Skeletal muscle tissue (tissue), 4 donors: ENCODE measurements around the gene PTPRN2. TPM values are rescaled to one million over a fixed set of nuclear protein-coding genes. Genes with fewer than 3 reads are reported as not detected.

Source experiments
- H3K27ac ChIP-seq: one replicate; pipeline ENCODE4 v1.7.0; 2013; ENCODE audit warnings: mild to moderate bottlenecking, low read depth, low read length, inconsistent platforms
- H3K27me3 ChIP-seq, 3 donors: one replicate each; pipeline ENCODE4 v1.7.0; 2013; ENCODE audit warnings: low read length in 3 of 3; ENCODE audit not compliant: control insufficient read depth in 3 of 3, insufficient read depth in 3 of 3
- H3K36me3 ChIP-seq, 3 donors: one replicate each; pipeline ENCODE4 v1.7.0; 2013; ENCODE audit warnings: low read length in 3 of 3; ENCODE audit not compliant: control insufficient read depth in 3 of 3, insufficient read depth in 3 of 3
- H3K4me1 ChIP-seq, 3 donors: one replicate each; pipeline ENCODE4 v1.7.0; 2013; ENCODE audit warnings: low read length in 3 of 3, mild to moderate bottlenecking in 3 of 3; ENCODE audit not compliant: control insufficient read depth in 3 of 3, insufficient read depth in 3 of 3
- H3K4me3 ChIP-seq, 3 donors: one replicate each; pipeline ENCODE4 v1.7.0; 2013; ENCODE audit warnings: low read length in 3 of 3
- H3K9ac ChIP-seq, 3 donors: one replicate each; pipeline ENCODE4 v1.7.0; 2013; ENCODE audit warnings: low read length in 3 of 3, mild to moderate bottlenecking in 3 of 3, moderate library complexity in 2 of 3, low read depth in 1 of 3
- H3K9me3 ChIP-seq, 3 donors: one replicate each; pipeline ENCODE4 v1.7.0; 2013; ENCODE audit warnings: low read length in 3 of 3; ENCODE audit not compliant: control insufficient read depth in 3 of 3
- total RNA-seq: library from RNA; depleted of rRNA; stranded (reverse); fragments of >200 nt; gene quantifications from one replicate; pipeline ENCODE4 v1.2.3, GENCODE V29; 2014
- donor health status: Osteomylitis.

PTPRN2 gene
- total RNA-seq, 1 donor from 2014 or later: 1.6 TPM

DNA sequence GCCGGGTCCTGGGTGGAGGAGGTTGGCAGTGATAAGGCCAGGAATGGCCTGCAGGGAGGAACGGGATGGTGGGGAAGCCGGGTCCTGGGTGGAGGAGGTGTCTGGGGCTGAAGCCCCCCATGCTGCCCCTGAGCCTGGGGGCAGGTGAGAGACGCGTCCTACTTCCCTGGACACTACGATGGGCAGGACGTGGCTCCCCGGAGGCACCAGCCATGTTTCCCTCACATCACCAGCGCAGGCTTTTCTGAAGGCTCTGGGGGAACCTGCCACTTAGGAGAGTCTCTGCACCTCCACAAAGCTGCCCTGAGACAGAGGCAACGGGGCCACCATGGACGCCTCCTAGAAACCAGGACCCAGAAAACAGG, 926.0 kb downstream of the PTPRN2 start:
- H3K27ac ChIP-seq: no peak overlapping the region
- no peaks in the 10 kb centered on the region for H3K36me3 ChIP-seq
- H3K4me3 ChIP-seq: no peak overlapping the region
- H3K4me1 ChIP-seq: no peaks in the 10 kb centered on the region
- no peak overlapping the region for H3K9ac ChIP-seq
- H3K9me3 ChIP-seq: no peaks in the 10 kb centered on the region
- peaks cover 2 to 14% (median 8%) of the 10 kb centered on the region in 3 donors for H3K27me3 ChIP-seq

DNA sequence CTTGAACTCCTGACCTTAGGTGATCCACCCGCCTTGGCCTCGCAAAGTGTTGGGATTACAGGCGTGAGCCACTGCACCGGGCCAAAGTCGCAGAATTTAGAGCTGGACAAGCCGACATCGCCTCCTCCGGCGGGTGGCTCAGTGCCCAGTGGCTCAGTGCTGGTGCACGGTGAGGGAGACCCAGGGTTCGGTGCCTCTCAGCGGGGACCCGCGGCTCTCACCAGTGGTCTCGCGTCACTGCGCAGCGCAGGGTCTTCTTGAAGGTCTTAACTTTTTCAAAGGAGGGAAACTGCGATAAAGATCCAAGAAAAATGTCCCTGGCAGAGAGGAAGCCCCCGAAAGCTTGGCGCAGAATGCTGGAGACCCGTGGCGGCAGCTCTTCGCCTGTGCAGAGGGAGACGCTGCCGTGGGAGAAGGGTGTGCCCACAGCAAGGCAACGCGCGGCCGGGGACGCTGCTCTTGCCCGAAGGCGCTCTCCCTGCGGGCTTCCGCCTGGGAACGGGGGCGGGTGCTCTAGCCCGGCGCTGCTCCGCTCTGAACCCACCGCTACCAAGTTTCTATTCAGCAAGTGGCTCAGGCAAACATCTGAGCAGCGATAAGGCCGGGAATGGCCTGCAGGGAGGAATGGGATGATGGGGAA, 926.5 kb downstream of the PTPRN2 start:
- peaks cover 2 to 14% (median 8%) of the 10 kb centered on the region in 3 donors for H3K27me3 ChIP-seq
- H3K9ac ChIP-seq: no peak overlapping the region
- H3K9me3 ChIP-seq: peaks cover 0 to 3% (median 0%) of the 10 kb centered on the region in 3 donors
- no peaks in the 10 kb centered on the region for H3K36me3 ChIP-seq
- no peak overlapping the region for H3K27ac ChIP-seq
- H3K4me3 ChIP-seq: no peak overlapping the region
- no peaks in the 10 kb centered on the region for H3K4me1 ChIP-seq

DNA sequence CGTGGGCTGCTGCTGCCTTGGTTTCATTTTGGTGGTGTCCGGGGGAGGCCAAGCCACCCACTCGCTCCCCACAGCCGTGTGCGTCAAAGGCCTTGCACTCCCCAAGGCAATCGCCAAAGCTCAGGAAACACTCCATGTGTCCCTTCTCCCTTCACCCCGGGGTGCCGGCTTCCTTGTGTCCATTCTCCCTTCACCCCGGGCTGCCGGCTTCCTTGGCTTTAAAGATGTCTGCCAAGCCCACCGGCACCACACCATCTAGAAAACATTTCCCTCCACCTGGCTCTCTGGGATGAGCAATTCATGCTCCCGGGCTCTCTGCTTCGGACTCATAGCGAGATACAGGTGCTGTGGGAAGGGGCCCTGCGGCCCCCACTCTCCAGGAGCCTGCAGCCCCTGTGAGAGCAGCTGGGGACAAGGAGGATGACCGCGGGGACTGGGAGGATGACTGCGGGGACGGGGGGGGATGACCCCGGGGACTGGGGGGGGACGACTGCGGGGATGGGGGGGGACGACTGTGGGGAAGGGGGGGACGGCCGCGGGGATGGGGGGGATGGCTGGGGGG, 928.7 kb downstream of the PTPRN2 start:
- Histone ChIP-seq H3K4me3 (no peak overlapping the region), H3K9ac (no peak overlapping the region), H3K36me3 (no peaks in the 10 kb centered on the region), H3K9me3 (peaks cover 0 to 3% (median 0%) of the 10 kb centered on the region in 3 donors), H3K27me3 (peaks cover 2 to 14% (median 8%) of the 10 kb centered on the region in 3 donors), H3K27ac (no peak overlapping the region), H3K4me1 (no peaks in the 10 kb centered on the region)

DNA sequence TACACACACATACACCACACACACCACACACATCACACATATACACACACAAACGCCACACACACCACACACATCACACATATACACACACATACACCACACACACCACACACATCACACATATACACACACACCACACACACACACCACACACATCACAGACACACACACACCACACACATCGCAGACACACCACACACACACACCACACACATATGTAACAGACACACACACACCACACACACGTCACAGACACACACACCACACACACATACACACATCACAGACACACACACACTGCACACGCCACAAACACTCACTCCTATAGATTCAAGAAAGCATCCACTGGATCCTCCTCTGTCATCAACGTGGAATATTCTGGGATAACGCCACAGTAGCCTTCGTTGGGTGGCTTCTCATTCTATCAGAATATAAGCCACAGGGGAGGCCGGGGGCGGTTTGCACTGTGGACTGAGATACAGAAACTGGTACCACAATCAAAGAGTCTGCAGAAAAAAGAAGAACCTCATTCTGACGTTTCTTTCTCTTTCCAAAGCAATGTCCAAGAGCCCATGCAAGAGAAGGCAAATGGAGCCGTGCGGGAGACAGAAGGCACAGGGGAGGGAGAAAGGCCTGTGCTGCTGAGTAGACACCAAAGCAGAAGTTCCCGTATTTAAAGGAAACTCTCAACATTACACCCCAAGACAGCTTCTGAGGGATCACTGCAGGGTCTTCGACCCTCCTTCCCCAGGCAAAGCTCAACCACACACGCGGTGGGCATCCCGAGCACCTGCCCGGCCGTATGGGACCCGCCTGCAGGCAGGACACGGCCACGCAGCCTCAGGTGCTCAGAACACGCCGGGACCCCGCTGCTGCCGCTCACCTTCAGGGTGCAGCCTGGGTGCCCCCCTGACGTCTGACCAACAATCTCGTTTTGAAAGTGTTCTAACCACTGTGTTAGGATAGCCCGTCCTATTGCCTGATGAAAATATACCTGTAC, 929.6 kb downstream of the PTPRN2 start:
- H3K9ac ChIP-seq: no peak overlapping the region
- H3K27ac ChIP-seq: no peak overlapping the region
- H3K27me3 ChIP-seq: peaks cover 2 to 11% (median 7%) of the 10 kb centered on the region in 3 donors
- no peak overlapping the region for H3K4me3 ChIP-seq
- H3K9me3 ChIP-seq: peaks cover 0 to 3% (median 0%) of the 10 kb centered on the region in 3 donors
- no peaks in the 10 kb centered on the region for H3K36me3 ChIP-seq
- no peaks in the 10 kb centered on the region for H3K4me1 ChIP-seq

GRCh38 chr7:157656195-157656769, 931.3 kb downstream of the PTPRN2 start:
- Histone ChIP-seq H3K27ac (no peak overlapping the region), H3K4me3 (no peak overlapping the region), H3K9ac (no peak overlapping the region), H3K36me3 (no peaks in the 10 kb centered on the region), H3K4me1 (no peaks in the 10 kb centered on the region), H3K9me3 (peaks cover 0 to 3% (median 0%) of the 10 kb centered on the region in 3 donors), H3K27me3 (peaks cover 2 to 5% (median 3%) of the 10 kb centered on the region in 3 donors)

DNA sequence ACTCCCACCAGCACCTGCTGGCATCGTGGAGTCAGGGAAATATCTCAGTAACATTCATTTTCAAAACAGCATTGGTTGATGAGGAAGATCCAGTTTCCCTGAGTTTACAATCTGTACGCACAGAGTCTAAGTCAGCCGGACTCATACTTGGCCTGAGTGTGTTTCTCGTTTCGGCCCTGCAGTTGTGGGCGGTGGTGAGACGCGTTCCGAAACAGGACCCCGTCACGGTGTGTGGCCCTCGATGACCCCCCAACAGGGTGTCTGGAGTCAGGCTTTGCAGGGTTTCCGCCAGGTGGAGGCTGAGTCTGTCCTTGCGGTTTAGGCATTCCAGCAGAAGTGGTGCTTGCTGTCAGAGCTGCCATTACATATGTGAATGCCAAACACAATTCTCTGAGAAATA, 933.3 kb downstream of the PTPRN2 start:
- no peak overlapping the region for H3K27ac ChIP-seq
- peaks cover 0 to 3% (median 2%) of the 10 kb centered on the region in 3 donors for H3K9me3 ChIP-seq
- no peaks in the 10 kb centered on the region for H3K36me3 ChIP-seq
- no peaks in the 10 kb centered on the region for H3K4me1 ChIP-seq
- no peak overlapping the region for H3K9ac ChIP-seq
- H3K4me3 ChIP-seq: no peak overlapping the region
- peaks cover 0 to 5% (median 3%) of the 10 kb centered on the region in 3 donors for H3K27me3 ChIP-seq

DNA sequence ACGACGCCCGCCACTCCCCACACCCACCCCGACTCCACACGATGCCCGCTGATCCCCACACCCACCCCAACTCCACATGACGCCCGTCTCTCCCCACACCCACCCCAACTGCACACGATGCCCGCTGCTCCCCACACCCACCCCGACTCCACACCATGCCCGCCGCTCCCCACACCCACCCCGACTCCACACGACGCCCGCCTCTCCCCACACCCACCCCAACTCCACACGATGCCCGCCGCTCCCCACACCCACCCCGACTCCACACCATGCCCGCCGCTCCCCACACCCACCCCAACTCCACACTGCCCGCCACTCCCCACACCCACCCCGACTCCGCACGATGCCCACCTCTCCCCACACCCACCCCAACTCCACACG, 933.8 kb downstream of the PTPRN2 start:
- H3K27me3 ChIP-seq: peaks cover 0 to 4% (median 2%) of the 10 kb centered on the region in 3 donors
- no peaks in the 10 kb centered on the region for H3K4me1 ChIP-seq
- H3K36me3 ChIP-seq: no peaks in the 10 kb centered on the region

GRCh38 chr7:157652954-157653826, 934.4 kb downstream of the PTPRN2 start:
- H3K9me3 ChIP-seq: peaks cover 0 to 3% (median 2%) of the 10 kb centered on the region in 3 donors
- H3K4me1 ChIP-seq: no peaks in the 10 kb centered on the region
- no peak overlapping the region for H3K4me3 ChIP-seq
- no peak overlapping the region for H3K9ac ChIP-seq
- no peak overlapping the region for H3K27ac ChIP-seq
- no peaks in the 10 kb centered on the region for H3K27me3 ChIP-seq
- H3K36me3 ChIP-seq: no peaks in the 10 kb centered on the region

More for the DNA sequence above, 933.8 kb downstream of the PTPRN2 start:
- Histone ChIP-seq H3K27ac (no peak overlapping the region), H3K9ac (no peak overlapping the region), H3K4me3 (no peak overlapping the region), H3K9me3 (peaks cover 0 to 3% (median 2%) of the 10 kb centered on the region in 3 donors)
